CD4-positive, alpha-beta T cell (primary cell): ENCODE measurements around the gene USP12. TPM values are rescaled to one million over a fixed set of nuclear protein-coding genes. Genes with fewer than 3 reads are reported as not detected.

Source experiments
- ATAC-seq: fragments of 200-7000 bp; cut with Tn5 transposase; one replicate; pipeline ENCODE4 v1.10.0; 2022; ENCODE audit warnings: mild to moderate bottlenecking; ENCODE audit not compliant: poor library complexity
- CTCF ChIA-PET: fragments of 350-600 bp; sonication (Branson Sonifier 250); formaldehyde crosslinking; loops from one replicate; lab custom pipeline; 2021; ENCODE audit warnings: antibody characterized with exemption, inconsistent platforms; lab: Charles Lee
- POLR2A ChIA-PET: fragments of 350-600 bp; sonication (Branson Sonifier 250); formaldehyde crosslinking; loops from one replicate; lab custom pipeline; 2021; ENCODE audit warnings: antibody characterized with exemption, inconsistent platforms; lab: Charles Lee
- DNase-seq, 14 experiments: peaks; one replicate each; pipeline ENCODE4 v3.0.0-alpha.2; 2013 to 2020; ENCODE audit warnings: mixed read lengths in 2 of 14
- H3K27ac ChIP-seq, 2 donors: one replicate each; pipeline versions ENCODE4 v1.5.1 to v1.7.0; 2013; ENCODE audit warnings: low read length in 2 of 2, low read depth in 1 of 2, mild to moderate bottlenecking in 1 of 2
- H3K27me3 ChIP-seq, 2 experiments: 1 replicate in 1 of 2; 2 replicates in 1 of 2; pipeline versions ENCODE4 v1.6.1 to v1.7.0; 2013; ENCODE audit warnings: low read length in 2 of 2, control low read depth in 1 of 2, mild to moderate bottlenecking in 1 of 2, moderate library complexity in 1 of 2; ENCODE audit not compliant: insufficient read depth in 2 of 2, control insufficient read depth in 1 of 2
- H3K36me3 ChIP-seq: one replicate; pipeline ENCODE4 v1.6.1; 2013; ENCODE audit warnings: low read length, control low read depth; ENCODE audit not compliant: insufficient read depth
- H3K4me1 ChIP-seq: one replicate; pipeline ENCODE4 v1.6.1; 2013; ENCODE audit warnings: low read length, control low read depth; ENCODE audit not compliant: insufficient read depth
- H3K4me3 ChIP-seq: one replicate; pipeline ENCODE4 v1.5.1; 2013; ENCODE audit warnings: mild to moderate bottlenecking, low read length, moderate library complexity
- H3K9me3 ChIP-seq, 2 experiments: 1 replicate in 1 of 2; 2 replicates in 1 of 2; pipeline versions ENCODE4 v1.6.1 to v1.7.0; 2013; ENCODE audit warnings: low read length in 2 of 2, mild to moderate bottlenecking in 2 of 2, control low read depth in 1 of 2, moderate library complexity in 1 of 2; ENCODE audit not compliant: control insufficient read depth in 1 of 2, insufficient read depth in 1 of 2
- H3K27ac Mint-ChIP-seq: one replicate; pipeline ENCODE4 v1.8.0; 2020; ENCODE audit warnings: mixed read lengths
- H3K27me3 Mint-ChIP-seq: one replicate; pipeline ENCODE4 v1.8.0; 2021; ENCODE audit warnings: mixed read lengths
- H3K36me3 Mint-ChIP-seq: one replicate; pipeline ENCODE4 v1.8.0; 2021; ENCODE audit warnings: low read depth, mixed read lengths
- H3K4me1 Mint-ChIP-seq: one replicate; pipeline ENCODE4 v1.8.0; 2021; ENCODE audit warnings: low read depth, mixed read lengths
- H3K4me3 Mint-ChIP-seq: one replicate; pipeline ENCODE4 v1.8.0; 2020; ENCODE audit warnings: mild to moderate bottlenecking, mixed read lengths
- H3K9me3 Mint-ChIP-seq: one replicate; pipeline ENCODE4 v1.8.0; 2020; ENCODE audit warnings: mixed read lengths
- CTCF ChIP-seq: fragments of 200-600 bp; IDR thresholded peaks from one replicate; pipeline ENCODE4 v1.8.0; 2022; ENCODE audit warnings: antibody characterized with exemption, mild to moderate bottlenecking
- intact Hi-C, 2 experiments: fragments of 100-400 bp; cut with DNase I in 1 of 2; cut with micrococcal nuclease in 1 of 2; formaldehyde crosslinking; loops; one replicate each; pipeline versions ENCODE4 v1.15.1 to v1.9.0; 2023 to 2025; cut with DNase I, micrococcal nuclease
- total RNA-seq, 174 experiments: library from RNA in 2 of 174; stranded (reverse) in 2 of 174; gene quantifications; one replicate each; pipeline ENCODE4 v1.2.3 and lab custom pipeline; 2021 to 2026

Gene USP12
- total RNA-seq, 2 experiments from 2014 or later, result 56.9 to 58.8 TPM

GRCh38 chr13:27200413-27201070 is 28.9 kb upstream of the USP12 start:
- Histone ChIP-seq H3K36me3 (no peaks in the 10 kb centered on the region), H3K4me3 (no peak overlapping the region), H3K9me3 (peaks cover 0 to 3% of the 10 kb centered on the region in 2 experiments), H3K27me3 (peaks cover 1 to 6% of the 10 kb centered on the region in 2 experiments), H3K4me1 (no peaks in the 10 kb centered on the region), H3K27ac (no peak overlapping the region)
- Mint-ChIP-seq H3K36me3 (no peaks in the 10 kb centered on the region), H3K27me3 (peaks cover 14% of the 10 kb centered on the region), H3K4me1 (no peaks in the 10 kb centered on the region), H3K4me3 (no peak overlapping the region), H3K27ac (no peak overlapping the region), H3K9me3 (peaks cover 5% of the 10 kb centered on the region)
- ChIA-PET CTCF (no interaction called here), POLR2A (no interaction called here)
- no peak for DNase-seq
- no peak for ATAC-seq
- TF ChIP-seq CTCF, result no peak
- intact Hi-C loops, result loop anchor here in 1 of 2 experiments (2.0 kb wide), 1 partner anchor 212 kb away; no protein-coding TSS in a partner anchor

- no peak for ATAC-seq
- intact Hi-C loops, result loop anchor here in 1 of 2 experiments (2.0 kb wide), 1 partner anchor 211 kb away; no protein-coding TSS in a partner anchor
- peaks cover 5% of the 10 kb centered on the region for H3K9me3 Mint-ChIP-seq
- no peak overlapping the region for H3K4me3 Mint-ChIP-seq
- H3K9me3 ChIP-seq, result peaks cover 0 to 3% of the 10 kb centered on the region in 2 experiments
- no peak overlapping the region for H3K4me3 ChIP-seq
- TF ChIP-seq CTCF, result no peak
- H3K27me3 Mint-ChIP-seq, result peaks cover 21% of the 10 kb centered on the region
- peaks cover 6 to 9% of the 10 kb centered on the region in 2 experiments for H3K27me3 ChIP-seq
- ChIA-PET CTCF (interaction anchor here (0.6 kb wide), 1 partner anchor 21 kb away, joined by 3 read pairs; no protein-coding TSS in a partner anchor), POLR2A (no interaction called here)
- no peak overlapping the region for H3K27ac Mint-ChIP-seq
- H3K4me1 Mint-ChIP-seq, result no peaks in the 10 kb centered on the region
- DNase-seq, result no peak
- H3K36me3 ChIP-seq, result no peaks in the 10 kb centered on the region
- H3K4me1 ChIP-seq, result no peaks in the 10 kb centered on the region
- H3K36me3 Mint-ChIP-seq, result no peaks in the 10 kb centered on the region
- H3K27ac ChIP-seq, result no peak overlapping the region
These were observed 28.1 kb upstream of the USP12 start for GRCh38 chr13:27199696-27200095.

GRCh38 chr13:27199211-27199610 is 27.6 kb upstream of the USP12 start:
- POLR2A ChIA-PET, result no interaction called here

More at GRCh38 chr13:27199211-27199610, 27.6 kb upstream of the USP12 start:
- Histone ChIP-seq H3K27me3 (peaks cover 6 to 11% of the 10 kb centered on the region in 2 experiments), H3K4me3 (no peak overlapping the region), H3K27ac (no peak overlapping the region), H3K4me1 (no peaks in the 10 kb centered on the region), H3K36me3 (no peaks in the 10 kb centered on the region), H3K9me3 (peaks cover 0 to 3% of the 10 kb centered on the region in 2 experiments)
- Mint-ChIP-seq H3K27me3 (peaks cover 25% of the 10 kb centered on the region), H3K4me3 (no peak overlapping the region), H3K9me3 (peaks cover 5% of the 10 kb centered on the region), H3K27ac (no peak overlapping the region), H3K4me1 (no peaks in the 10 kb centered on the region), H3K36me3 (no peaks in the 10 kb centered on the region)
- TF ChIP-seq CTCF, result no peak
- intact Hi-C loops, result no loop called here
- DNase-seq (no peak), ATAC-seq (no peak)
- CTCF ChIA-PET, result no interaction called here
